Panc1 (cell line): ENCODE results near the gene SLC7A7.
"Not testable (repeated sequence)": the region's sequence is repeated elsewhere in the genome, so short reads cannot be mapped to it uniquely, and the experiment has no call there.

Experiments used
- POLR2AphosphoS5 ChIP-seq: IDR thresholded peaks from 2 replicates; pipeline ENCODE4 v1.6.1; 2012; ENCODE audit warnings: mild to moderate bottlenecking, low read depth, low read length, moderate library complexity
- TF ChIP-seq, protein P1 (sequence below): fragments of 450-650 bp; IDR thresholded peaks from 2 replicates; pipeline ENCODE4 v1.5.1; 2017; ENCODE audit warnings: mild to moderate bottlenecking

DNA sequence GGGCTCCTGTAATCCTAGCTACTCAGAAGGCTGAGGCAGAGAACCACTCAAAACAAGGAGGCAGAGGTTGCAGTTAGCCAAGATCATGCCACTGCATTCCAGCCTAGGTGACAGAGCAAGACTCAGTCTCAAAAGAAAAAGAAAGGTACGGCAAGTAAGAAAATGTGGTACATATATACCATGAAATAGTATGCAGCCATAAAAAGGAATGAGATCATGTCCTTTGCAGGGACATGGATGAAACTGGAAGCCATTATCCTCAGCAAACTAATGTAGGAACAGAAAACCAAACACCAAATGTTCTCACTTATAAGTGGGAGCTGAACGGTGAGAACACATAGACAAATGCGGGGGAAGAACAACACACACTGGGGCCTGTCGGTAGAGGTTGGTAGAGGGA lies 10.0 kb downstream of the SLC7A7 start:
- TF ChIP-seq POLR2AphosphoS5: not testable (repeated sequence)
- TF ChIP-seq, protein P1, sequence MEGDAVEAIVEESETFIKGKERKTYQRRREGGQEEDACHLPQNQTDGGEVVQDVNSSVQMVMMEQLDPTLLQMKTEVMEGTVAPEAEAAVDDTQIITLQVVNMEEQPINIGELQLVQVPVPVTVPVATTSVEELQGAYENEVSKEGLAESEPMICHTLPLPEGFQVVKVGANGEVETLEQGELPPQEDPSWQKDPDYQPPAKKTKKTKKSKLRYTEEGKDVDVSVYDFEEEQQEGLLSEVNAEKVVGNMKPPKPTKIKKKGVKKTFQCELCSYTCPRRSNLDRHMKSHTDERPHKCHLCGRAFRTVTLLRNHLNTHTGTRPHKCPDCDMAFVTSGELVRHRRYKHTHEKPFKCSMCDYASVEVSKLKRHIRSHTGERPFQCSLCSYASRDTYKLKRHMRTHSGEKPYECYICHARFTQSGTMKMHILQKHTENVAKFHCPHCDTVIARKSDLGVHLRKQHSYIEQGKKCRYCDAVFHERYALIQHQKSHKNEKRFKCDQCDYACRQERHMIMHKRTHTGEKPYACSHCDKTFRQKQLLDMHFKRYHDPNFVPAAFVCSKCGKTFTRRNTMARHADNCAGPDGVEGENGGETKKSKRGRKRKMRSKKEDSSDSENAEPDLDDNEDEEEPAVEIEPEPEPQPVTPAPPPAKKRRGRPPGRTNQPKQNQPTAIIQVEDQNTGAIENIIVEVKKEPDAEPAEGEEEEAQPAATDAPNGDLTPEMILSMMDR: not testable (repeated sequence)
